ENCODE results near the gene TGFB2.

Gene TGFB2

GRCh38 chr1:218467101-218468072 lies 122.3 kb downstream of the TGFB2 start:
- TF ChIP-seq CTCF (IDR thresholded peaks at IDR 0.05; ENCODE audit: low read depth, low read length, missing control alignments) = no peak
- DNase-seq (ENCODE audit: low read depth) = no peak
- in situ Hi-C loops (cut with HindIII; ENCODE audit: low sequenced_read_pairs) = no loop called here
- H3K4me3 ChIP-seq (ENCODE audit: low read depth, low read length) = no peak overlapping the region

DNA sequence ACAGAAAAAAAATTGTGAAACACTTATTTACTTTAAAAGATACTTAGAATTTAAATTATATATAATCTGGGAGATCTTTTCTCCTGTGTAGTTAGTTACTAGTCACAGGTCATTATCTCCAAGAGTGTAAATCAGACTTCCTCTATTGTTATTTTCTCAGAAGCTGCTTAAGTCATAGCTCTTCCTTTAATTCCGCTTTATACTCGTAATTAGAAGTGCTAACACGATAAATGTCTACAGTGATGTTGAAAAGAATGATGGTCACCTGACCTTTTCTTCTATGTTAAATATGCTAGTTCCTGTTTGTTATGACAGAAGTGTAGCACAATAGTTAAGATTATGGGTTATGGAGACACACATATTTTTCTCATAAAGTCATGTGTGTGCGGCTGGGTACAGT lies 123.6 kb downstream of the TGFB2 start:
- no peak for DNase-seq (ENCODE audit: low read depth)
- no peak for TF ChIP-seq CTCF (IDR thresholded peaks at IDR 0.05; ENCODE audit: low read depth, low read length, missing control alignments)
- in situ Hi-C loops (cut with HindIII; ENCODE audit: low sequenced_read_pairs) = no loop called here
- H3K4me3 ChIP-seq (ENCODE audit: low read depth, low read length) = no peak overlapping the region

DNA sequence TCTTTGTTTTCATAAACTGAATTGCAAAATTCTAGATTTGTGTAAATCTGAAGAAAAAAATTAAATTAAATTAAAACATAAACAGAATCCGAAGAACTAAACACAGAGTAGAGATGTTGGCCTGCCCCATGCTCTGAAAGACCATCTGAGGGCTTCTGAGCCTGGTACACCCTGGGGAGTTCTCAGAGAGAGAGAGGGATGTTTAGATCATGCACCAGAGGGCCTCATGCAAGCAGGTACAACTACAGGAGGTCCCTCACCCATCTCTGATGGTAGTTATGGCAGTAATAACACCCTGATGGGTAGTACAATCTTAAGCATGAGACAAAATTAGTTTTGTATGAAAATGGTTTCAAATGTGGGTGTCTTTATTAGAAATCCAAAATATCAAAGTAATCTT lies 127.7 kb downstream of the TGFB2 start:
- in situ Hi-C loops (cut with HindIII; ENCODE audit: low sequenced_read_pairs) = no loop called here
- no peak overlapping the region for H3K4me3 ChIP-seq (ENCODE audit: low read depth, low read length)
- DNase-seq (ENCODE audit: low read depth) = no peak
- no peak for TF ChIP-seq CTCF (IDR thresholded peaks at IDR 0.05; ENCODE audit: low read depth, low read length, missing control alignments)

DNA sequence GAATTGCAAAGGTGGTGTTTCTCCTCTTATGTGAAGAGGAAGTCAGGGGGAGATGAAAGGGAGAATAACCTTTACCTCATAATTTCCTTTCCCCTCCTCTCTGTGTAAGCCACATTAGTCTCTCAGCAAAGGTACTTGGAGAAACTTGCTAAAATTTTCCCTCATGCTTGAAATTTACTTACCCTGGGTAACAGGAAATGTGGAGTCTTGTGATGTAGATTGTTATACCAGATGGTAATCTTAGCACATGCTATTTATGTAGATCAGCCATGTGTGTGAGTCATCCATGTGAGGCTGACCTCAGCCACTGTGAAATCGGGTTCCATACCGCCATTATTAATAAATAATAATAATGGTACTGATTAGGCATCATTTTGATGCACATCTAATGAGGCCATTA lies 128.4 kb downstream of the TGFB2 start:
- DNase-seq (ENCODE audit: low read depth) = no peak
- no peak overlapping the region for H3K4me3 ChIP-seq (ENCODE audit: low read depth, low read length)
- TF ChIP-seq CTCF (IDR thresholded peaks at IDR 0.05; ENCODE audit: low read depth, low read length, missing control alignments) = no peak
- in situ Hi-C loops (cut with HindIII; ENCODE audit: low sequenced_read_pairs) = no loop called here

DNA sequence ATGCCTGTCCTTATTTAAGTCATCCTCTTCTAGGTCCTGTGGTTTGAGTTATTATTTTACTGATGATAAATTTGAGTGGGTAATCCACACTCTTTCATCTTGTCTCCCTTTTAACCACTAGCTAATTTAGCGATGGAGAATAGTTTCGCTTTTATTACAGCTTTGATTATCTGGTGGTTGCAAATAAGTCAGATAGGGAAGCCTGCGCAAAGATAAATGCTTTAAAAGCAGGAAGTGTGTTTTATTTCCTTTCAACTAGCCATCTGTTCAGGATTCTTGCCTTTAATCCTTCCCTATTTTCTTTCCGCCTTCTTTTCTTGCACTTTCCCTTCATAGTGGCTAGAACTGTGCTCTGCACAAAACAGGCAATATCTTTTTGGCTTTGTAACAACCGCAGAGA lies 129.0 kb downstream of the TGFB2 start:
- in situ Hi-C loops (cut with HindIII; ENCODE audit: low sequenced_read_pairs) = no loop called here
- no peak for TF ChIP-seq CTCF (IDR thresholded peaks at IDR 0.05; ENCODE audit: low read depth, low read length, missing control alignments)
- no peak overlapping the region for H3K4me3 ChIP-seq (ENCODE audit: low read depth, low read length)
- no peak for DNase-seq (ENCODE audit: low read depth)

DNA sequence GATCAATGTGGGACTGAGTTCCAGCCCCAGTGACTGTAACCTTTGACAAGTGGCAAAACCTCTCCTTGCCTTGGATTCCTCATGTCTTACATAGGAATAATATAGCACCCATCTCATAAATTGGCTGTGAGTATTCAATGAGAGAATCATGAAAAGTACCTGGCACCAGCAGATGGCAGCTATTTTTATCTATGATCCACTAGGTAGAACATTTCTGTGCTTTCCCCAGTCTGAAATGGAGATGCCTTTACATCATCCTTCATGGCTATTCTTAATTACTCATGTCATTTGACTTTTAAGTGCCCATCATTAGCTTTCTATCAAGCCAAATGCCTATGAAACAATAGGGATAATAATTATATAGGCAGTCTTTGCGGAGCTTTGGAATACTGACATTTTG lies 130.1 kb downstream of the TGFB2 start:
- no peak for DNase-seq (ENCODE audit: low read depth)

More for the DNA sequence above, 130.1 kb downstream of the TGFB2 start:
- H3K4me3 ChIP-seq (ENCODE audit: low read depth, low read length) = no peak overlapping the region
- in situ Hi-C loops (cut with HindIII; ENCODE audit: low sequenced_read_pairs) = no loop called here
- TF ChIP-seq CTCF (IDR thresholded peaks at IDR 0.05; ENCODE audit: low read depth, low read length, missing control alignments) = no peak
